Measurements from ENCODE around the gene FURIN. TPM values are rescaled to one million over a fixed set of nuclear protein-coding genes. Genes with fewer than 3 reads are reported as not detected.
"Not testable (repeated sequence)": the region's sequence is repeated elsewhere in the genome, so short reads cannot be mapped to it uniquely, and the experiment has no call there.

Gene FURIN
- 10 to 100 TPM; 21.0 to 22.3 TPM for polyA plus RNA-seq

GRCh38 chr15:90868261-90868689 lies at the start of gene FURIN:
FURIN (plus strand) TSS chr15:90868588; CDS start chr15:90875741, 7,153 bp downstream.
- Histone ChIP-seq H3K4me3 (ENCODE audit: low read depth in 1 of 2, low read length in 2 of 2) (no peak within 1 kb of the TSS), H3K27ac (ENCODE audit: low read depth in 2 of 2, low read length in 1 of 2) (peak within 1 kb of the TSS; percentile 76 to 90), H3K27me3 (ENCODE audit: control insufficient read depth in 1 of 2, insufficient read depth in 2 of 2, low read length in 2 of 2) (no peaks in the 10 kb centered on the region), H3K4me1 (ENCODE audit: control insufficient read depth in 2 of 2, insufficient read depth in 2 of 2, low read length in 1 of 2) (peaks cover 8 to 14% of the 10 kb centered on the region in 2 donors), H3K9me3 (ENCODE audit: control insufficient read depth in 2 of 2, insufficient read depth in 1 of 2, low read depth in 1 of 2, low read length in 1 of 2) (no peaks in the 10 kb centered on the region), H3K36me3 (ENCODE audit: control insufficient read depth in 2 of 2, insufficient read depth in 2 of 2, low read length in 1 of 2) (no peaks in the 10 kb centered on the region)
- 57 to 68% methylated on average over 6 of the region's 6 CpGs for WGBS, 2 donors

- WGBS, 2 donors, result 90 to 91% methylated on average over 6 of the region's 6 CpGs
- Histone ChIP-seq H3K36me3 (ENCODE audit: control insufficient read depth in 2 of 2, insufficient read depth in 2 of 2, low read length in 1 of 2) (no peaks in the 10 kb centered on the region), H3K27me3 (ENCODE audit: control insufficient read depth in 1 of 2, insufficient read depth in 2 of 2, low read length in 2 of 2) (no peaks in the 10 kb centered on the region), H3K4me3 (ENCODE audit: low read depth in 1 of 2, low read length in 2 of 2) (no peak overlapping the region), H3K9me3 (ENCODE audit: control insufficient read depth in 2 of 2, insufficient read depth in 1 of 2, low read depth in 1 of 2, low read length in 1 of 2) (no peaks in the 10 kb centered on the region), H3K4me1 (ENCODE audit: control insufficient read depth in 2 of 2, insufficient read depth in 2 of 2, low read length in 1 of 2) (no peaks in the 10 kb centered on the region), H3K27ac (ENCODE audit: low read depth in 2 of 2, low read length in 1 of 2) (no peak overlapping the region)
Measured at GRCh38 chr15:90819390-90819789, 49.0 kb upstream of the FURIN start.

- no peaks in the 10 kb centered on the region for H3K4me1 ChIP-seq (ENCODE audit: control insufficient read depth in 2 of 2, insufficient read depth in 2 of 2, low read length in 1 of 2)
- H3K9me3 ChIP-seq (ENCODE audit: control insufficient read depth in 2 of 2, insufficient read depth in 1 of 2, low read depth in 1 of 2, low read length in 1 of 2), result no peaks in the 10 kb centered on the region
- H3K27ac ChIP-seq (ENCODE audit: low read depth in 2 of 2, low read length in 1 of 2), result no peak overlapping the region
- H3K36me3 ChIP-seq (ENCODE audit: control insufficient read depth in 2 of 2, insufficient read depth in 2 of 2, low read length in 1 of 2), result no peaks in the 10 kb centered on the region
- WGBS, 2 donors, result 70 to 74% methylated on average over 12 of the region's 12 CpGs
- no peaks in the 10 kb centered on the region for H3K27me3 ChIP-seq (ENCODE audit: control insufficient read depth in 1 of 2, insufficient read depth in 2 of 2, low read length in 2 of 2)
- no peak overlapping the region for H3K4me3 ChIP-seq (ENCODE audit: low read depth in 1 of 2, low read length in 2 of 2)
Measured at GRCh38 chr15:90819850-90820249, 48.5 kb upstream of the FURIN start.

DNA sequence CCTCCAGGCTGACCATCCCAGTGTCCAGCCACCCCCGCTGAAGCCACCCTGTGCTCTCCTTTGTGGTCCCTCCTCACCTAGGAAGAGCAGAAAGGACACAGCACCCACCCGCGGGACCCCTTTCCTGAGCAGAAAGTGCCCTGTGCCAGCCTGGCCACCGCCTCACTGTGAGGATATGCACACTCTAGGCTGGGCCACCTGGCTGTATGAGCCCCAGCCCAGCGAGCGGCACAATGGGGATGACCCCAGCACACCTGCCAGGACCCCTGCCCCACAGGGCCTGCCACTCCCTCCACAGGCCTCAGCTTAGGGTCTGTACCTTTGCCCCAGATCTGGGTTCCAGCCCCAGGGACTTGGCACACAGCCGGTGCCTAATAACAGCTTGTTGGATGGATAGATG lies 47.9 kb upstream of the FURIN start:
- Histone ChIP-seq H3K36me3 (ENCODE audit: control insufficient read depth in 2 of 2, insufficient read depth in 2 of 2, low read length in 1 of 2) (no peaks in the 10 kb centered on the region), H3K27ac (ENCODE audit: low read depth in 2 of 2, low read length in 1 of 2) (no peak overlapping the region), H3K4me3 (ENCODE audit: low read depth in 1 of 2, low read length in 2 of 2) (no peak overlapping the region), H3K4me1 (ENCODE audit: control insufficient read depth in 2 of 2, insufficient read depth in 2 of 2, low read length in 1 of 2) (no peaks in the 10 kb centered on the region), H3K9me3 (ENCODE audit: control insufficient read depth in 2 of 2, insufficient read depth in 1 of 2, low read depth in 1 of 2, low read length in 1 of 2) (no peaks in the 10 kb centered on the region), H3K27me3 (ENCODE audit: control insufficient read depth in 1 of 2, insufficient read depth in 2 of 2, low read length in 2 of 2) (no peaks in the 10 kb centered on the region)
- WGBS, 2 donors, result 94% methylated on average over 6 to 7 of the region's 7 CpGs

DNA sequence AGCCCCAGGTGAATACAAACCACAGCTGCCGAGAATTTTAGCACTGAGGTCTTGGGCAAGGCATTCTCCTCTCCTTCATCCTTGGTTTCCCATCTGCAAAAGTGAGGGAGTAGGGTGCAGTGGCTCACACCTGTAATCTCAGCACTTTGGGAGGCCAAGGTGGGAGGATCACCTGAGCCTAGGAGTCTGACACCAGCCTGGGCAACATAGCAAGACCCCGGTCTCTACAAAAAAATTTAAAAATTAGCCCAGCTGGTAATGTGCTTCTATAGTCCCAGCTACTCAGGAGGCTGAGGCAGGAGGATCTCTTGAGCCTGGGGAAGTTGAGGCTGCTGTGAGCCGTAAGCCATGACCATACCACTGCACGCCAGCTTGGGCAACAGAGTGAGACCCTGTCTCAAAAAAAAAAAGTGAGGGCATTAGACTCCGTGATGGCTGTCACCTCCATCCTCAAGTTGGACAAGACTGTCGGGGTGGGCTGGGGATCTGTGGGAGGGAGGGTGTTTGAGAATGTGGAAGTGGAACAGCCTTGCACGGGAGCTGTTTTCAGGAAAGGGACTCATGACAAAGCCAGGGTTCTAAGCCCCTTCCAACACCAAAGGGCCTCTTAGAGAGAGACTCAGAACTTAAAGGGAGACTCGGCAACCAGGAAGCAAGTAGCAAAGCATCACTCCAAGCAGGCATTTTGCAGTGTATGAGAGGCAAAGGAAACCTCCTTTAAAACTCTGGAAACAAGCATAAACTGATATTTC lies 46.0 kb upstream of the FURIN start:
- WGBS, 2 donors, result 87 to 91% methylated on average over 8 of the region's 8 CpGs
- no peaks in the 10 kb centered on the region for H3K36me3 ChIP-seq (ENCODE audit: control insufficient read depth in 2 of 2, insufficient read depth in 2 of 2, low read length in 1 of 2)
- H3K27ac ChIP-seq (ENCODE audit: low read depth in 2 of 2, low read length in 1 of 2), result no peak overlapping the region
- H3K9me3 ChIP-seq (ENCODE audit: control insufficient read depth in 2 of 2, insufficient read depth in 1 of 2, low read depth in 1 of 2, low read length in 1 of 2), result no peaks in the 10 kb centered on the region
- no peak overlapping the region for H3K4me3 ChIP-seq (ENCODE audit: low read depth in 1 of 2, low read length in 2 of 2)
- no peaks in the 10 kb centered on the region for H3K27me3 ChIP-seq (ENCODE audit: control insufficient read depth in 1 of 2, insufficient read depth in 2 of 2, low read length in 2 of 2)
- H3K4me1 ChIP-seq (ENCODE audit: control insufficient read depth in 2 of 2, insufficient read depth in 2 of 2, low read length in 1 of 2), result no peaks in the 10 kb centered on the region

DNA sequence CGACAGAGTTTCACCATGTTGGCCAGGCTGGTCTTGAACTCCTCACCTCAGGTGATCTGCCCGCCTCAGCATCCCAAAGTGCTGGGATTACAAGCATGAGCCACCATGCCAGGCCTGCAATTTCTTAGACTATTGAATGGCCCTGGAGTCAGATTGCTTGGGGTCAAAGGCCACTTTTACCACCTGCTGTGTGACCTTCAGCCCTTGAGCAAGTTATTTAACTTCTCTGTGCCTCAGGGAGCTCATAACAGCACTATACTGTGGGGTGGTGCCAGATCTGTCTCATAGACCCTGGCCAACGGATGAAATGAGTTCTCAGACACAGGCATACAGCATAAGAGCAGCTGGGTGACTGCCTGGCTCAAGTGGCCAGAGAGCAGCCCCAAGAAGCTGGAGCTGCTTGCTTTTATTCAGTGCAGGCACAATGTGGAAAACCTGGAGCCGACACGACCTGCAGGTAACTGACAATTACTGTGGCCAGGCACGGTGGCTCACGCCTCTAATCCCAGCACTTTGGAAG lies 44.9 kb upstream of the FURIN start:
- Histone ChIP-seq H3K9me3 (ENCODE audit: control insufficient read depth in 2 of 2, insufficient read depth in 1 of 2, low read depth in 1 of 2, low read length in 1 of 2) (no peaks in the 10 kb centered on the region), H3K4me3 (ENCODE audit: low read depth in 1 of 2, low read length in 2 of 2) (no peak overlapping the region), H3K4me1 (ENCODE audit: control insufficient read depth in 2 of 2, insufficient read depth in 2 of 2, low read length in 1 of 2) (no peaks in the 10 kb centered on the region), H3K27me3 (ENCODE audit: control insufficient read depth in 1 of 2, insufficient read depth in 2 of 2, low read length in 2 of 2) (no peaks in the 10 kb centered on the region), H3K27ac (ENCODE audit: low read depth in 2 of 2, low read length in 1 of 2) (no peak overlapping the region), H3K36me3 (ENCODE audit: control insufficient read depth in 2 of 2, insufficient read depth in 2 of 2, low read length in 1 of 2) (no peaks in the 10 kb centered on the region)
- WGBS, 2 donors, result 77 to 83% methylated on average over 7 of the region's 7 CpGs

DNA sequence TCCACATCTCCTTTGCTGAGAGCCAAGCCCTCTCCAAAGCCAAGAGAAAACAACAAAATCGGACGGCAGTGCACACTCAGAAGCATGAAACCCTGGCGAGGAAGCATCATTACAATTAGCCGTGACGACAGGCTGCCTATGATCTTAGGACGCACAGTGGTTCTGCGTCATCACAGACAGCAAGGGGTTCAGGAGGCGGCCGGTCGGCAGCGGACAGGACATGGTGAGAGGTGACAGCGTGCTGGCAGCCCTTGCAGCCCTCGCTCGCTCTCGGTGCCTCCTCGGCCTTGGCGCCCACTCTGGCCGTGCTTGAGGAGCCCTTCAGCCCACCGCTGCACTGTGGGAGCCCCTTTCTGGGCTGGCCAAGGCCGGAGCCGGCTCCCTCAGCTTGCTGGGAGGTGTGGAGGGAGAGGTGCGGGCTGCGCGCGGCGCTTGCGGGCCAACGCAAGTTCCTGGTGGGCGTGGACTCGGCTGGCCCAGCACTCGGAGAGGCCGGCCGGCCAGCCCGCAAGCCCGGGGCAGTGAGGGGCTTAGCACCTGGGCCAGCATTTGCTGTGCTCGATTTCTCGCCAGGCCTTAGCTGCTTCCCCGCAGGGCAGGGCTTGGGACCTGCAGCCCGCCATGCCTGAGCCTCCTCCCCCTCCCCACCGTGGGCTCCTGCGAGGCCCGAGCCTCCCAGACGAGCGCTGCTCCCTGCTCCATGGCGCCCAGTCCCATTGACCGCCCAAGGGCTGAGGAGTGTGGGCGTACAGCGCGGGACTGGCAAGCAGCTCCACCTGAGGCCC lies 43.1 kb upstream of the FURIN start:
- not testable (repeated sequence) for H3K9me3 ChIP-seq (ENCODE audit: control insufficient read depth in 2 of 2, insufficient read depth in 1 of 2, low read depth in 1 of 2, low read length in 1 of 2); H3K4me3 ChIP-seq (ENCODE audit: low read depth in 1 of 2, low read length in 2 of 2); H3K27ac ChIP-seq (ENCODE audit: low read depth in 2 of 2, low read length in 1 of 2); H3K4me1 ChIP-seq (ENCODE audit: control insufficient read depth in 2 of 2, insufficient read depth in 2 of 2, low read length in 1 of 2); H3K27me3 ChIP-seq (ENCODE audit: control insufficient read depth in 1 of 2, insufficient read depth in 2 of 2, low read length in 2 of 2); H3K36me3 ChIP-seq (ENCODE audit: control insufficient read depth in 2 of 2, insufficient read depth in 2 of 2, low read length in 1 of 2)
- WGBS, 2 donors, result 94 to 95% methylated on average over 45 to 49 of the region's 49 CpGs

- WGBS, 2 donors, result 93 to 94% methylated on average over 26 of the region's 26 CpGs
- not testable (repeated sequence) for H3K4me1 ChIP-seq (ENCODE audit: control insufficient read depth in 2 of 2, insufficient read depth in 2 of 2, low read length in 1 of 2); H3K36me3 ChIP-seq (ENCODE audit: control insufficient read depth in 2 of 2, insufficient read depth in 2 of 2, low read length in 1 of 2); H3K27me3 ChIP-seq (ENCODE audit: control insufficient read depth in 1 of 2, insufficient read depth in 2 of 2, low read length in 2 of 2); H3K27ac ChIP-seq (ENCODE audit: low read depth in 2 of 2, low read length in 1 of 2); H3K4me3 ChIP-seq (ENCODE audit: low read depth in 1 of 2, low read length in 2 of 2); H3K9me3 ChIP-seq (ENCODE audit: control insufficient read depth in 2 of 2, insufficient read depth in 1 of 2, low read depth in 1 of 2, low read length in 1 of 2)
Measured at GRCh38 chr15:90826206-90826885, 42.0 kb upstream of the FURIN start.

DNA sequence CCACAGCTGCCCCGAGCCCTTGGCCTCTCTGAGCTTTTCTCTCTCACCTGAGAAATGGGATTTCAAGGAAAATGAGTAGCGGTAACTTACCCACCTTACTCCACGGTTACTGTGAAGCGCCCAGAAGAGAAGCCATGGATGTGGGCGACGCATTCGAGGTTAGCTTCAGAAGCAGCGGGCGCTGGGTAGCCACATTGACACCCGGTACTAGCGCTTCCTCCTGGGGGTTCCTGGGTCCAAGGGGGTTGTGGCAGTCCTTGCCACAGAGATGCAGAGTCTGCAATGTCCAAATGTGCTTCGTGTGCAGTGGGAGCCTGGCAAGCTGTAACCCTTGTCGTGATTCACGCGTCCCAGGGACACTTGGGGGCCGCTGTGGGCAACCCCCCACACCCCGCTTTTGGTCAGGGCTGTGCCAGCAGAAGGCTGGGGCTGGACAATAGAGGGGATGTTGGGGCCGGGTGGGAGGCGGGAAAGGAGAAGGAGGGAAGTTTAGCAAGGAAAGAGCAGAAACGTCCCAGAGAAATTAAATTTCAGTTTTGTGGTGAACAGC lies 41.4 kb upstream of the FURIN start:
- WGBS, 2 donors, result 90 to 93% methylated on average over 20 of the region's 20 CpGs
- Histone ChIP-seq H3K27me3 (ENCODE audit: control insufficient read depth in 1 of 2, insufficient read depth in 2 of 2, low read length in 2 of 2) (no peaks in the 10 kb centered on the region), H3K9me3 (ENCODE audit: control insufficient read depth in 2 of 2, insufficient read depth in 1 of 2, low read depth in 1 of 2, low read length in 1 of 2) (no peaks in the 10 kb centered on the region), H3K4me1 (ENCODE audit: control insufficient read depth in 2 of 2, insufficient read depth in 2 of 2, low read length in 1 of 2) (no peaks in the 10 kb centered on the region), H3K4me3 (ENCODE audit: low read depth in 1 of 2, low read length in 2 of 2) (no peak overlapping the region), H3K36me3 (ENCODE audit: control insufficient read depth in 2 of 2, insufficient read depth in 2 of 2, low read length in 1 of 2) (no peaks in the 10 kb centered on the region), H3K27ac (ENCODE audit: low read depth in 2 of 2, low read length in 1 of 2) (no peak overlapping the region)
